Stimulated activated CD4-positive, alpha-beta T cell treated with anti-CD3 and anti-CD28 coated beads, Interleukin-15, amount 100 ng/mL, for 1 hour (primary cell): ENCODE results near the gene SLC49A3.
"Not testable (repeated sequence)": the region's sequence is repeated elsewhere in the genome, so short reads cannot be mapped to it uniquely, and the experiment has no call there.

Experiments used
- DNase-seq, 2 donors: peaks; one replicate each; pipeline ENCODE4 v3.0.0-alpha.2; 2020; ENCODE audit warnings: low read depth in 1 of 2, low spot score in 1 of 2

SLC49A3 gene

DNA sequence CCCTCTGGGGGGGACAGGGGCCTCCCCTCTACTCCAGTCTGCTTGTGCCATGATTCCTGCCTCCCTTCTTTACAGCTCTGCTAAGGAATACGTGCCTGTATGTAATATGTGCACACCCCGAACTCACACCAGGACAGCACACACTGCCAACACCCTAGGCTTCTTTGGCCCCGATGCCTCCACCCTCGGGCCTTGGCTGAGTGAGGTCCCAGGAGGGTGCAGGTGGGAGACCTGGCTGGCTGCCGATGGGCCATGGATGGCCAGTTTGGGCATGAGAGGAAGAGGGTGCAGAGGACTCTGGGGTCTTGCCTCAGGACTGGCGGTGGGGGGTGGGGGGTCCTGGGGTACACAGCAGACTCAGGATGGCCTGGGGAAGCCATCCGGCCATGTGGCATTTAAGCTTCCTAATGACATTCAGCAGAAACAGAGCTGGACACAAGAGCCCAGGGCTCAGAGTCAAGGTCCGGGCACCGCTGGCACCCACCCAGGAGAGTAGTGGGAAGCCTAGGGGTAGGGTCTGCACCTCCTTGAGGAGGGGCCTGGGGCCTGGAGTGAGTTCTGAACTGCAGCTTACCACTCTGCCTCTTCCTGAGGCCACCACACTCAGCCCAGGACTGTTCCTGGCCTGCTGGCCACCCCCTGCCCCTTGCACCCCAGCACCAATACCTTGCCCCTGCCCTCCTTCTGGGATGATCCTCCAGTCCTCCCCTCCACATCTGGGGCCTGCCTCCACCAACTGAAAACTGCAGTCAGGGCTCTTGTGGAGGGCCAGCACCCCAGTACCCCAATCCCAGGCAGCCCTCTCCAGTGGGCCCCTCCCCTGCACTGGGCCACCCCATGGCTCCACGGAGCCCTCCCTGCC, 14.6 kb upstream of the SLC49A3 start:
- no peak for DNase-seq

DNA sequence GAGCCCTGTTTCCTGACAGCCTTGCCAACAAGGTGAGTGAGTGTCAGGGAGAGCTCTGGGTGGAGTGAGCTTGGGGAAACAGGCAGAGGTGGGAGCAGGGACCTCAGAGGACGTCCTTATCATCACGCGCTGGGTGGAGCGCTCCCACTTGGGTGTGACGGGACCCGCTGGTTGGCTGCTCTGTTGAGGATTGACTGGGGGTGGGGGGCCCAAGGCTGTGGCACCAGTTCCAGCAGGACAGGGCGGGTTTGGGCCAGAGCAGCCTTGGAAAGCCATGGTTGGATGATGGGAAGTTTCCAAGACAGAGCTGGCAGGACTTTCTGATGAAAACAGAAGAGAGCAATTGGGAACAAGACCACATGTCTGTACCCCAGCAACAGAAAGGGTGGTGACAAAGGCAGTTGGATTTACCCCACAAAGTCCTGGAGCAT, 13.7 kb upstream of the SLC49A3 start:
- no peak for DNase-seq

DNA sequence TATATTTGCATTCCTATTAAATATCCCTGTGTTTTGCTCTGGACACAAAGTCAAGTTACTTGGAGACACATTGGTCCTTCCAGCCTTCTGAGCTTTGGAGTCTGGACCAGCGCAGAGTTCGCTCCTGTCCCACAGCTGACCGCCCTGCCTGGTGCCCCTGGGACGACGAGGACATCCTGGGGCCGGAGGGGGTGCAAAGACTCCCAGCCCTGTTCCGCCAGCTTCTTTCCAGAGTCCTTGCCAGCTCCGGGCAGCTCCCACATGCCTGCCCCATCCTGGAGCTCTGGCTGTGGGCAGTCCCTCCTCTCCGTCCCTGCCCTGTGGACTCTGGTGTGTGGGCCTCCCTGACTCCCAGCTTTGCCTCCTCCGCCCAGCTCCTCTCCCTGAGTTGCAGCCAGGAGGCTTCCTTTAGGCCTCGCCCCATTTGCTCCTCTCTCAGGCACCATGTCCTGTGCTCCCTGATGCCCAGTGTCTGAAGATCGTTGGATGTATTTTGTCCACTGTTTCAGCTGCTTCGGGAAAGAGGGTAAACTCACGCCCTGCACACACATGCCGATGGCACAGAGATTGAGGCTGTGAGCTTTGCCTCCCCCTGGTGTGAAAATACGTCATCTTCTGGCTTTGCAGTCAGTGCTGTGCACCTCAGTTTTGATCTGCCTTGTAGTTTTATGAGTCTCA, 11.8 kb upstream of the SLC49A3 start:
- DNase-seq = no peak

- DNase-seq = no peak
Observed at GRCh38 chr4:699816-700580, 11.0 kb upstream of the SLC49A3 start.

GRCh38 chr4:694341-694940, 5.5 kb upstream of the SLC49A3 start:
- DNase-seq = not testable (repeated sequence)

DNA sequence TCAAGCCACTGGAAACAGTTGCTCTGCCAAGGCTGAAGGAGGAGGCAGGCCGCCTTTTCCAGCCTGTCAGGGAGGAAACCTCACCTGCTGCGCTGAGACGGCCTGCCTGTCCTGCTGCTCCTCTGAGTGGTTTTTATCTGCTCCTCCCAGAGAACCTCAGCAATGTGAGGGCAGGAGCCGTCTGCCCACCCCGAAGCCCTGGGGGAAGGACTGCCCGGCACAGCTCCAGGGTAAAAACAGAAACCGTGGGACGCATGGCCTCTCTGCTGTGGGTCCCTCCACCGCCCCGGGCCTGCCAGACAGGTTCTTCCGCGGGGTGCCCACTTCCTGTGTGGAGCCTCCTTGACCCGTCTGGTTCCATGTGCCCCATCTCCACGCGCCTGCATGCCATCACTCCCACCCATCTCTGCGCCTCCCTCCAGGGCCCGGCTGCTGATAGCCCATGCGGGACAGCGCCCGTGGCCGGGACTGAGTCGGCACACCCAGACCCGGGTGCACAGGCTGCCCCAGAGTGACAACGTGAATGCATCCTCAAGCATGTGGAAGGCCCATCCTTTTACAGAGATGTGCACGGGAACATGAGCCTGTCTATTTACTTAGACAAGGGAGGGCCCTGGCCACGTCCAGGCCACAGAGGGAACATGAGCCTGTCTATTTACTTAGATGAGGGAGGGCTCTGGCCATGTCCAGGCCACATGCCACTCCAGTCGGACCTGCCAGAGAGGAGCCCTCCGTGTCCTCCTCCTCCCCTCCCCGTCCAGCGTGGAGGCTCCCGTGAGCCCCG, 4.0 kb upstream of the SLC49A3 start:
- DNase-seq = no peak

- no peak for DNase-seq
Observed at GRCh38 chr4:689723-690122, 772 bp upstream of the SLC49A3 start.

GRCh38 chr4:687971-688853, 739 bp downstream of the SLC49A3 start:
- no peak for DNase-seq

DNA sequence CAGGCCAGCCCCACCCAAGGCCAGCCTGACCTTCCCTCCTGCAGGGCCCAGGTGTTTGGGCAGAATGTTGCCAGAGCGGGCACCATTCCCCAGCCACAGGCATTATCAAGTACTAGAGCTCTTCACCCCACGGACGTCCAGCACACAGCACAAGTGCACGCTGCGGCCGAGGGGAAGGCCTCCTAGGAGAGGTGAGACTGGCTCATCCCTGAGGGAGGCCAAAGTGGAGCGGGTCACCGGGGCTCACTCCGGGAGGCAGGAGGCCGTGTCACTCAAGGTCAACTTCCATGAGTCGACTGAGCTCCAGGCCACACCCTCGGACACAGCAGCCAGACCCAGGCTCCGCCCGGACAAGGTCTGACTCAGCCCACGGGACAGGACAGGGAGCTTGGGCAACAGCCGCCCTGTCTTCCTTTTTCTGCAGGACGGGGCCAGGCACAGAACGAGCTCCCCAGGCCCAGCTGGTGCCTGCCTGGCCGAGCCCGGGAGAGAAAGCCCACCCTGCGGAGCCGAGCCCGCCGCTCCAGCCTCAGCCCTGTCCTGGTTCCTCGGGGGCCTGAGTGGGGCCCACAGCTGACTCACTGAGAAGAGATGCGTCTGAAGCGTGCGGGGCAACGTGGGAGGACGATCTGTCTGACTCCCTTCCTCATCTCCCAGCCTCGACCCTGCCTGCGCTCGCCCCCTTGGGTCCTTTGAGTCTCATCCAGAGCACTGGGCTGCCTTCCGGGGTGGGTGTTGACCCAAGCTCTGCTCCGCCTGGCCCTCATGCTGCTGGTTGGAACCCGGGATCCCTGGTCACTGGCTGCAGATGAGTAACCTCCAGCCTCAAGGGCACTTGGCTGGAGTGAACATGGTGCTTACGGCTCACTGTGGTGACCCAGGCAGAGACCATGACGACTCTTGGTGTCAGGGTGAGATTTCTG, 1.6 kb downstream of the SLC49A3 start:
- DNase-seq = no peak

- DNase-seq = no peak
Observed at GRCh38 chr4:686413-687040, 2.4 kb downstream of the SLC49A3 start.

GRCh38 chr4:685679-686412, 3.1 kb downstream of the SLC49A3 start:
- DNase-seq = no peak

DNA sequence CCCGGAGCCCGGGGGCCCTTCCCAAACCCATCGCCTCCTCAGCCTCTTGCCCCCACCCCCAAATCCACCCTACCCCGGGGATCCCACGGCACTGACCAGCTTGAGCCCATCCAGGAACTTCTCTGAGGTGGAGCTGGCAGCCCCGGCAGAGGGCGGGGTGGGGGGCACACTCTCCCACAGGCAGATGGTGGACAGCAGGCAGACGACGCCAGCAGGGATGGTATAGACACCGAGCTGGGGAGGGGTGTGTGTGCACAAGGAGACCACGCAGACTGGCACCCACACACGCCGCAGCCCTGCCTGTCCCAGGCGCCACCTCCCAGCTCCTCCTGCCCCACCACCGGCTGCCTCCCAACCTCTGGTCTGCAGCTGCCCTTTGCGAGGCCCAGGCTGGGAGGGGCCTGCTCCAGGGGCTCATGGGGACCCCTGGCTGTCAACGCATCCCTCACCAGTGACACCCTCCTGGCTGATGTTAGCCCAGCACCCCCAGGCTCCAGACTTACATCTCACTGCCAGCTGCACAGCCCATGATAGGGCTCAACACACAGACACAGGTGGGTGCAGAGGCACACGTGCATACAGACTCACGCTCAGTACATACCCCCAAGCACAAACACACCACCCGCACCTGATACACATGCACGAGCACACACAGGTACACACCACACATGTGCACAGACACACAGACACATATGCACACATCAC, 4.2 kb downstream of the SLC49A3 start:
- no peak for DNase-seq

- no peak for DNase-seq
Observed at GRCh38 chr4:683982-684622, 4.8 kb downstream of the SLC49A3 start.

GRCh38 chr4:683247-683897, 5.6 kb downstream of the SLC49A3 start:
- DNase-seq = no peak

- DNase-seq = no peak
Observed at GRCh38 chr4:682490-683172, 6.3 kb downstream of the SLC49A3 start.
